HEK293 (cell line): ENCODE measurements around the gene ASTN2.

ENCODE experiments used
- ATF2 ChIP-seq: fragments of 450-650 bp; formaldehyde crosslinking; IDR thresholded peaks from 2 replicates; pipeline ENCODE4 v1.5.1; 2016; ENCODE audit warnings: missing biosample characterization, missing genetic modification characterization, low read depth
- CTCF ChIP-seq: fragments of 450-650 bp; formaldehyde crosslinking; IDR thresholded peaks from 2 replicates; pipeline ENCODE4 v1.5.1; 2016; ENCODE audit warnings: missing biosample characterization, missing genetic modification characterization
- KLF10 ChIP-seq: fragments of 450-650 bp; IDR thresholded peaks from 2 replicates; pipeline ENCODE4 v1.5.1; 2018; ENCODE audit warnings: missing biosample characterization, mild to moderate bottlenecking, missing genetic modification characterization
- ZIC2 ChIP-seq: fragments of 450-650 bp; formaldehyde crosslinking; IDR thresholded peaks from 2 replicates; pipeline ENCODE4 v1.5.1; 2016; ENCODE audit warnings: missing biosample characterization, missing genetic modification characterization
- ZNF121 ChIP-seq: fragments of 450-650 bp; formaldehyde crosslinking; IDR thresholded peaks from 2 replicates; pipeline ENCODE4 v1.5.1; 2016; ENCODE audit warnings: missing biosample characterization, missing genetic modification characterization
- ZNF416 ChIP-seq: fragments of 450-650 bp; formaldehyde crosslinking; IDR thresholded peaks from 2 replicates; pipeline ENCODE4 v1.5.1; 2016; ENCODE audit warnings: missing biosample characterization, missing genetic modification characterization

- TF ChIP-seq CTCF (tag by site-specific recombination) (no peak), ZNF416 (tag by site-specific recombination) (no peak), ZNF121 (tag by site-specific recombination) (no peak), KLF10 (tag by site-specific recombination) (no peak), ZIC2 (tag by site-specific recombination) (no peak), ATF2 (tag by site-specific recombination) (no peak)
Observed at GRCh38 chr9:116483622-116484491, 931.0 kb downstream of the ASTN2 start.
